HG02798 (cell line): ENCODE results near the gene BGLAP.

Experiments
- ATAC-seq: cut with Tn5 transposase; IDR thresholded peaks from one replicate; pipeline ENCODE4 v1.9.1; 2021; ENCODE audit warnings: mild to moderate bottlenecking; ENCODE audit not compliant: unreplicated experiment, poor library complexity

The BGLAP gene

DNA sequence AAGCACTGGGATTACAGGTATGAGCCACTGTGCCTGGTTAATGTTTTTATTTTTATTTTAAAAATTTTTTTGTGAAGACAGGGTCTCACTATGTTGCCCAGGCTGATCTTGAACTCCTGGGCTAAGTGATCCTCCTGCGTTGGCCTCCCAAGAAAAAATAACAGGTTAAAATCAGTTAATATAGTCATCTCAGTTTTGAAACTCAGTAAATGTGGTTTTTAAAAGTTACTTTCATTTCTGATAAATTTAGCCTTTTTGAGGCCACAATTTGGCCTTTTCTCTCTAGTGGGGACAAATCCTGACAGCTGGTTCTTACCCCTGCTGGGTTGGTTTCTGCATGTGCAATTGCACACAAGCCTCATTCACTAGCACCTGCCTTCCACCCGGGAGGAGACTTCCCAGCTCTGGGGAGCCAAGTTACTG is 15.9 kb upstream of the BGLAP start:
- ATAC-seq: peak; percentile 82

- peak; percentile 3 for ATAC-seq
These were observed 15.2 kb upstream of the BGLAP start for GRCh38 chr1:156226782-156227181.

- ATAC-seq: no peak
These were observed 13.5 kb upstream of the BGLAP start for GRCh38 chr1:156228501-156228900.

GRCh38 chr1:156229809-156230472 is 12.0 kb upstream of the BGLAP start:
- no peak for ATAC-seq

GRCh38 chr1:156230473-156230837 is 11.5 kb upstream of the BGLAP start:
- no peak for ATAC-seq

GRCh38 chr1:156232201-156232894 is 9.6 kb upstream of the BGLAP start:
- ATAC-seq: no peak

- ATAC-seq: no peak
These were observed 8.4 kb upstream of the BGLAP start for GRCh38 chr1:156233426-156234127.

GRCh38 chr1:156236164-156236563 is 5.8 kb upstream of the BGLAP start:
- ATAC-seq: no peak

- no peak for ATAC-seq
These were observed 3.7 kb upstream of the BGLAP start for GRCh38 chr1:156238248-156238647.

DNA sequence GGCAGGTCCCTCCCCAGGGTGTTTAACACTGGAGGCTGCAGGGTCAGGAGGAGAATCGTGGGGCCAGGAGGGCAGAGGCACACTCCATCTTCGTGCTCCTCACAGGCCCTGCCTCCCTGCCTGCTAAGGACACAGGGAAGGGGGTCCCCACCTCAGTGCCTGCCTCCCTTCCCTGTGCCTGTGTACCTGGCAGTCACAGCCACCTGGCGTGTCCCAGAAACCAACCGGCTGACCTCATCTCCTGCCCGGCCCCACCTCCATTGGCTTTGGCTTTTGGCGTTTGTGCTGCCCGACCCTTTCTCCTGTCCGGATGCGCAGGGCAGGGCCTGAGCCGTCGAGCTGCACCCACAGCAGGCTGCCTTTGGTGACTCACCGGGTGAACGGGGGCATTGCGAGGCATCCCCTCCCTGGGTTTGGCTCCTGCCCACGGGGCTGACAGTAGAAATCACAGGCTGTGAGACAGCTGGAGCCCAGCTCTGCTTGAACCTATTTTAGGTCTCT is 623 bp upstream of the BGLAP start:
- ATAC-seq: no peak

- no peak for ATAC-seq
These were observed 754 bp downstream of the BGLAP start for GRCh38 chr1:156242738-156243137.

GRCh38 chr1:156244126-156244525 is 2.1 kb downstream of the BGLAP start:
- no peak for ATAC-seq

GRCh38 chr1:156244712-156245111 is 2.7 kb downstream of the BGLAP start:
- ATAC-seq: no peak

GRCh38 chr1:156245451-156246232 is 3.7 kb downstream of the BGLAP start:
- ATAC-seq: no peak

DNA sequence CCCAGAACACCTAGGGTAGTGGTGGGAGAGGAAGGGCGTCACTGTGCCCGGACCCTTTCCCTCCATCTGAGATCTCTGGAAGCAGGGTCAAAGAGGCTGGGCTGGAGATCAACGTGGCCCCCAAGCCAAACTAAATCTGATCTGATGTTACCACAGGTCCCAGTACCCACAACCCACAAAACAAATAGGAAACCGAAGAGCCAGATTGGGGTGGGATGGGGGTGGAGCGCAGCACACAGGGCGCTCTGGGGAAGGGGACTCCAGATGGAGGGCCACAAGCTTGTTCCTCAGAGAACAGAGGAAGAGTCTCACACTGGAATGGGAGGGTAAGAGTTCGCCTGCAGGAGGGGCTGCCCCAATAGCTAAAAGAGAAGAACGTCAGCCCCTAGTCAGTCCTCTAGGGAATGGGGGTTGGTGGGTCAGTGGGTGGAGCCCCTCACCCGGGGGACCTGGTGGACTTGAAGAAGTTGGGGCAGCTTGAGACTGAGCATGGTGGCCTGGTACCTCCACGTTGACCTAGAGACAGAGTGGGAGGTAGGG is 4.3 kb downstream of the BGLAP start:
- no peak for ATAC-seq

DNA sequence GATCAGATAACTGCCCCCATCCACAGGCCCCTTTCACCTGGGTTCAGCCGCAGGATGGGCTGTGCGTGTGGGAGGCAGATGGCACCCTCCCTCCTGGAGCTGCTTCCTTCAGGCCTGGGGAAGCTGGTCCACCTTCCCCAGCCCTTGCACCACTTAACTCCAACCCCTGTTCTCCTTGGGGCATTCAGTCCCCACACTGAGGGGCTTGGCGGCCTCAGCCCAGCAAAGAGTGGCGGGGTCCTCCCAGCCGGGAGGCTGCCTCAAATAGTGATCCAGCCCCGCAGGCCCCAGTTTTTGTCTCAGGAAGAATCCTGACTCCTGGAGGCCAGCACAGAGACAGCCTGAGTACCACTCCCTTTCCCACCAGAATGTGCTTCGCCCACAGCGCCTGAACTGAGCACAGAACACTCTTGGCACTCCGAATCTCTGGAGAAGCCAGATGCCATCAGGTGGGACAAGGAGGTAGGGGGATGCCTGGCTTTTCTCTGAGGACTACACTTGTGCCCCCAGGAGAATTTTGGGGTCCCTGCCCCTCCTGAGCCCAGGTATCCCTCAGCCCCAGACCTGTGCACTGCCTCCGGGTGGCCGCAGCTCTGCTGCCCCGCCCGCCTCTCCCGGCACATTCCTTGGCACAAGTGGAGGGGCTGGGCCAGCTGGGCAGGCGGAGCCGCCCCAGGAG is 4.9 kb downstream of the BGLAP start:
- ATAC-seq: no peak

GRCh38 chr1:156247460-156248322 is 5.7 kb downstream of the BGLAP start, which contains the start of gene PAQR6:
Gene PAQR6, minus strand, starts transcription at chr1:156248056. Its CDS starts 1,325 bp downstream, at chr1:156246731.
- no peak for ATAC-seq

GRCh38 chr1:156248323-156248683 is 6.3 kb downstream of the BGLAP start:
- no peak for ATAC-seq

- ATAC-seq: no peak
These were observed 7.6 kb downstream of the BGLAP start for GRCh38 chr1:156249593-156249992.
